ENCODE data around the gene GTF3C1. TPM values are rescaled to one million over a fixed set of nuclear protein-coding genes. Genes with fewer than 3 reads are reported as not detected.
A peak's percentile ranks its signal among the peaks of the same experiment; 100 is the strongest.

Gene GTF3C1
- total RNA-seq, 2 donors from 2014 or later: 38.7 to 161 TPM

DNA sequence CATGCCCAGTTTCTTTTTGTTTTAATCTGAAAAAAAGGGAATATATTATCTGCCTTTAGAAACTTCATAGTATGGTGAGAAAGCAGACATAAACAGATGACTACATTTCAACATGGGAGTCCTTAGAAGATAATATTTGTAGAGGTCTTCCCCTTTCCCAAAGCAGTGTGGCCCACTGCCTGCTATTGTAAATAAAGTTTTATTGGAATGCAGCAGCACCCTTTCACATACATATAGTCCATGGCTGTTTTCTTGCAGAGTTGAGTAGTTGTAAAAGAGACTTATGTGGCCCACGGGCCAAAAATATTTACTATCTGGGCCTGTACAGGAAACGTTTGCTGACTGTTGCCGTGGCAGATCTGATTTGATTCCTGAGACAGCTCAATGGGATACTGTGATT is 8.7 kb upstream of the GTF3C1 start:
- WGBS, 2 donors: 78 to 79% methylated on average over 3 of the region's 3 CpGs
- Histone ChIP-seq H3K9me3 (no peaks in the 10 kb centered on the region), H3K36me3 (replicated peaks in 1 of 2; ENCODE audit: insufficient read depth in 1 of 2, low read depth in 2 of 2) (no peaks in the 10 kb centered on the region), H3K4me3 (no peak overlapping the region), H3K4me1 (peaks cover 48% of the 10 kb centered on the region), H3K27ac (no peak overlapping the region), H3K27me3 (no peaks in the 10 kb centered on the region)
- no peak for ATAC-seq
- DNase-seq: no peak
- intact Hi-C loops (cut with DNase I): no loop called here
- TF ChIP-seq CTCF (IDR thresholded peaks at IDR 0.05): no peak
- TF ChIP-seq POLR2A (IDR thresholded peaks at IDR 0.05): no peak

- TF ChIP-seq CTCF (IDR thresholded peaks at IDR 0.05): no peak
- Histone ChIP-seq H3K4me1 (peaks cover 33% of the 10 kb centered on the region), H3K9me3 (no peaks in the 10 kb centered on the region), H3K27me3 (no peaks in the 10 kb centered on the region), H3K4me3 (no peak overlapping the region), H3K36me3 (replicated peaks in 1 of 2; ENCODE audit: insufficient read depth in 1 of 2, low read depth in 2 of 2) (no peaks in the 10 kb centered on the region), H3K27ac (peak overlapping the region in 1 of 4 donors; percentile 5)
- ATAC-seq: no peak
- no peak for DNase-seq
- intact Hi-C loops (cut with DNase I): no loop called here
- WGBS, 2 donors: 19 to 30% methylated on average over 1 of the region's 1 CpG
Measured at GRCh38 chr16:27556471-27556870, 6.8 kb upstream of the GTF3C1 start.

DNA sequence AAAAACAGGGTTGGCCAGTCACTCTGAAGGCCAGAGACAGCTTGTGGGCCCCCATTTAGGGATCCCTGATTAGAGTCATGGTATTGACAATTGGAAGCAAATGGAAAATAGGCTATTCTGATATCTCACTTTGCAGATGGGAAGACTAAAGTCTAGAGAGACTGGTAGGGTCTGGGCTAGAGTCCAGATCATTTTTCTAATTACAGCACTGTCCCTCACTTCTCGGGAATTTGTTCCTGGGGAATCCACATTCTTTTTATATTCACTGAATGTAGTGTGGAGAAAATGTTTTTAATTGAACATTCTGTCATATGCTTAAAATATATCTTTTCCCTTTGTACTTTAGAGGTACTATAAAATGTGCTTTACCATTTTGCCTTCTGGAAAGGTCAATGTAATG is 1.3 kb upstream of the GTF3C1 start:
- ATAC-seq (no peak), DNase-seq (no peak)
- Histone ChIP-seq H3K9me3 (no peaks in the 10 kb centered on the region), H3K4me1 (peaks cover 39% of the 10 kb centered on the region), H3K36me3 (replicated peaks in 1 of 2; ENCODE audit: insufficient read depth in 1 of 2, low read depth in 2 of 2) (no peaks in the 10 kb centered on the region), H3K27ac (peak overlapping the region in 1 of 4 donors; percentile 87), H3K27me3 (no peaks in the 10 kb centered on the region), H3K4me3 (no peak overlapping the region)
- WGBS, 2 donors: 12 to 16% methylated on average over 1 of the region's 1 CpG
- TF ChIP-seq POLR2A (IDR thresholded peaks at IDR 0.05): no peak
- no peak for TF ChIP-seq CTCF (IDR thresholded peaks at IDR 0.05)
- intact Hi-C loops (cut with DNase I): no loop called here

DNA sequence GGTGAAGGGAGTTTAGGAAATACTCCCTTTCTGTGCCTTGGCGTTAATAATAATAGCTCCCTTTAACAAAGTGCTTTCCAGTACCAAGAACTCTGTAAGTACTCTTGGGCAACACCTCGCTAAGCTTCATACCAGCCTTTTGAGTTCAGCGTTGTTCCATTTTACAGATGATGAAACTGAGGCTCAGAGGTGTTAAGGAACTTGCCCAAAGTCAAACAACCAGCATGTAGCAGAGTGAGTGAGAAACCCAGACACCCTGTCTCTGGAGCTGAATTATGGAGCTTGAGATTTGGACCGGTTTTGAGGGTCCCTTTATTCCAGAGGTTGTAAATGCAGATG is 838 bp upstream of the GTF3C1 start:
- Histone ChIP-seq H3K9me3 (no peaks in the 10 kb centered on the region), H3K36me3 (replicated peaks in 1 of 2; ENCODE audit: insufficient read depth in 1 of 2, low read depth in 2 of 2) (no peaks in the 10 kb centered on the region), H3K4me1 (peaks cover 35% of the 10 kb centered on the region), H3K4me3 (peak overlapping the region; percentile 71 to 91), H3K27ac (peak overlapping the region in 3 of 4 donors; percentile 5 to 87 (median 84)), H3K27me3 (no peaks in the 10 kb centered on the region)
- no peak for TF ChIP-seq POLR2A (IDR thresholded peaks at IDR 0.05)
- no peak for TF ChIP-seq CTCF (IDR thresholded peaks at IDR 0.05)
- intact Hi-C loops (cut with DNase I): no loop called here
- WGBS, 2 donors: 22 to 25% methylated on average over 4 of the region's 4 CpGs
- DNase-seq (no peak), ATAC-seq (no peak)

DNA sequence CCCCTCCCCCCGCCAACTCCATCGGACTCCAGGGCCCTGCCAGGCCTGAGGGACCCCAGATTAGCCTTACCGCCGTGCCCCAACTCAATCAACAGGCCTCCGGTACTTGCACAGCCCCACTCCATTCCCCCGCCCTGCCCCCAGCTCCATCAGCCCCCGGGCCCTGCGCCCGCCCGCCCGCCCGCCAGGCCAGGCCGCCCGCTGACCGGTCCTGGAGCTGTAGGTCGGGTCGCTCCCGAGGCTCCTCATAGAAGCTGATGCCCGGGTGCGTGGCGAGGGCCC is 308 bp downstream of the GTF3C1 start:
- Histone ChIP-seq H3K27me3 (no peaks in the 10 kb centered on the region), H3K4me1 (peaks cover 35% of the 10 kb centered on the region), H3K9me3 (no peaks in the 10 kb centered on the region), H3K27ac (peak overlapping the region; percentile 58 to 87 (median 83)), H3K4me3 (peak overlapping the region; percentile 73 to 91), H3K36me3 (replicated peaks in 1 of 2; ENCODE audit: insufficient read depth in 1 of 2, low read depth in 2 of 2) (peaks cover 0 to 3% of the 10 kb centered on the region in 2 donors)
- intact Hi-C loops (cut with DNase I): no loop called here
- DNase-seq (no peak), ATAC-seq (peak; percentile 40)
- no peak for TF ChIP-seq CTCF (IDR thresholded peaks at IDR 0.05)
- TF ChIP-seq POLR2A (IDR thresholded peaks at IDR 0.05): no peak
- WGBS, 2 donors: 0% methylated on average over 3 to 12 of the region's 21 CpGs
